Activated CD8-positive, alpha-beta memory T cell treated with anti-CD3 and anti-CD28 coated beads, Interleukin-2, amount 50 U/mL, for 4 hours (primary cell): Measurements from ENCODE around the gene SERPINE1.

Experiments
- DNase-seq: peaks from one replicate; pipeline ENCODE4 v3.0.0-alpha.2; 2020

The SERPINE1 gene

DNA sequence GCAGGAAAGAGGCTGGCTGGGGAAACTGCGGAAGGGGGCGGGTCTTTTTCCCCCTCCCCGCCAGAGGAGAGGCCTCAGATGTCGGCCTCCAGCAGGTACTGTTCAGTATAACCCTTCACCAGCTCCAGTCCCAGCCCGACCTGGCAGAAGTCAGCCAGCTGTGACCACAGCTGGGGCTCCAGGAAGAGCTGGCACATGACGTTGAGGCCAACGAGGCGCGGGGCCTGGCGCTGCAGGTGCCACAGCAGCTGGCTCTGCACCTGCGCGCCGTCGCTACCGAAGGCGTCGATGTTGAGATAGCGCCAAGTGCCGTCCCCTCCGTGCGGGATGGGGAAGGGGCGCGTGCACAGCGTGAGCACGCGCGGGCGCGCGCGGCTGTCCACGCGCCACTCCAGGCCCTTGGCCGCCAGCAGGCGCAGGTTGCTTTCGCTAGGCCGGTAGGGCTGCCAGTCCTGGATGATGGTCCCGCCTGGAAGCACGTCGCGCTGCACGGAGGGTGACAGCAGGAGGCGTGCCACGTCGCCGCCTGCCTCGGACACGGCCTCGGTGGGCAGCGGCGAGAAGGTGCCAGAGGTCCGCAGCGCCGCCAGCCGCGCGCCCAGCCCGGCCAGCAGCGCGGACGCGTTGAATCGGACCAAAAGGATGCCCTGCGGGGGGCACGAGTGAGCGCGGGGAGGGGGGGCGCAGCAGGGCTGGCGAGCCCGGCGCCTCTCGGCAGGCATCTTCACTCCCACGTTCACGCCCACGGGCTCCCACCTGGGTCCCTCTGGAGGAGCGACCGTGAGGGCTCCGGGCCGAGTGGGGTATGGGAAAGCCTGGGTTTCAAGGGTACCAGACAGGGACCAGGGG is 45.3 kb downstream of the SERPINE1 start:
- DNase-seq, result no peak

DNA sequence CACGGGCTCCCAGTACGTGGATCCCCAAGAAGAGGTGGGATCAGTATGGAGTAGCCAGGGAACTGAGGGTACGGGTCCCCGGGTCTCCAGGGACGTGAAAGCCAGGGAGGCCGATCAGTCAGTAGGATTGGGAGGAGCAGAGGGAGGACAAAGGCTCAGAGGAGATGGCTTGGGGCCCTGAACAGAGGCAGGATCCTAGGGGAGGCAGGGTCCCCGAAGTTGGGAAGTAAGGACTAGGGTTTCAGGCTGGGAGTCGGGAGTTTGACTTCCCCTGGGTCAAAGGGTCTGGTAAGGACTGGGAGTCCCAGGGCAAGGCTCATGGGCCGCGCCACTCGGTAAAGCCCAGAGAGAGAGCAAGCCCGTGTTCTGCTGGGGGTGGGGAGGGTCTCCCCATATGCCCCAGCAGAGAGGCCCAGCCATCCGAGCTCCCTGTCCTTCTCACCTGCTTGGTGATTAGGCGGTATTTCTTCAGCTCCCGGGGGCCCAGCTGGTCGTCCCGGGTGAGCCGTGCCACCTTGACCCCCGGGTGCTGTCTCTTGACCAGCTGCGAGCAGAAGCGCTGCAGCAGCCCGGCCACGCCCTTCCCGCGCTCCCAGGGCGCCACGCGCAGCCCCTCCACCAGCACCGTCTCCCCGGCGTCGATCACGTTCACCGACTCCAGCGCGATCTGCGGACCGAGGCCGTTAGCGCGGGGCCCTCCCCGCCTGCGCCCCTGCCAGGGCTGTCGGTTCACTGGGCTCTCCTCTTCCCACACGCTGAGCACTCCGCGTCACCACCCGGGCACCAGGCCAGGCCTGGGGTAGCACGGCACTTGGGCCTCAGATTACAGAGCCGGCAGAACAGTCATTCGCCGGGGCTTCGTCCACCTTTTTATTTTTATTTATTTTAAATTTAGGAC is 46.2 kb downstream of the SERPINE1 start:
- DNase-seq, result no peak

DNA sequence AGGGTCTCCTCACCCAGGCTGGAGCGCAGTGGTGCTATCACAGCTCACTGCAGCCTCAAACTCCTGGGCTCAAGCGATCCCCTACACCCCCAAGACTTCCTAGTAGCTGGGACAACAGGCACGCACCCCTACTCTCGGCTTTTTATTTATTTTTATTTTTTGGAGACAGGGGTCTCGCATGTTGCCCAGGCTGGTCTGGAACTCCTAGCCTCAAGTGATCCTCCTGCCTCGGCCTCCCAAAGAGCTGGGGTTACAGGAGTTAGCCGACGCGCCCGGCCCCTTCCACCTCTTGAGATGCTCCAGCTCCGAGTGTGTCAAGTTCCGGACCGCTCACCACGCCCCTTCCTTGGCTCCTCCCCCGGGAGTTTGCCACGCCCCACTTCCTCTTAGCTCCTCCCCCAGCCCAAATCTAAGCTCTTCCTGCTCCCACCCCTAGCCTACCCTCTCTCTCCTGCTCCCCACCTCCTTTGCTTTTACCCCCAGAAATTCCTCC is 46.9 kb downstream of the SERPINE1 start:
- DNase-seq, result peak; percentile 59

DNA sequence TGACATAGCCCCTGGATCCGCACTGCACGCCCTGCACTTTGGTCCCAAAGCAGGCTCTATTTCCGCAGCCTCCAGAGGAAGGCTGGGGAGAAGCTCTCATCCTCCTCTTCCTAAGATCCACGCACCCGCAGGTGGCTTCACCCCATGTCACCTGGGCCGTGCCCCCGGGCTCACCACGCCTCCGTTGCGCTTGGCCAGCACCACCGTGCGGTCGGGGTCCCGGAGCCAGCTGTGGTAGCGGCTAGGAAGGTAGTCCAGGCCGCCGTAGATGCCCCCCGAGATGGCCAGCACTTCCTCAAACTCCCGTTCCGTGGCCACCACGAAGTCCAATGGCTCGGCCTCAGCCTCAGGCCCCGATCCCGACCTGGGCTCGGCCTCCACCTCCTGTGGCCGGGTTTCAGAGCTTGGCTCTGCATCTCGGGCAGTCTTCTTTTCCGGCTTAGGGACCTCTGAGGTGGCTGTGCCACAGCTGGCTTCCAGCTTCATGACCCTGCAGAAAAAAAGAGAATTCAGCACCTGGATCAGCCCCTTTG is 47.5 kb downstream of the SERPINE1 start:
- no peak for DNase-seq

DNA sequence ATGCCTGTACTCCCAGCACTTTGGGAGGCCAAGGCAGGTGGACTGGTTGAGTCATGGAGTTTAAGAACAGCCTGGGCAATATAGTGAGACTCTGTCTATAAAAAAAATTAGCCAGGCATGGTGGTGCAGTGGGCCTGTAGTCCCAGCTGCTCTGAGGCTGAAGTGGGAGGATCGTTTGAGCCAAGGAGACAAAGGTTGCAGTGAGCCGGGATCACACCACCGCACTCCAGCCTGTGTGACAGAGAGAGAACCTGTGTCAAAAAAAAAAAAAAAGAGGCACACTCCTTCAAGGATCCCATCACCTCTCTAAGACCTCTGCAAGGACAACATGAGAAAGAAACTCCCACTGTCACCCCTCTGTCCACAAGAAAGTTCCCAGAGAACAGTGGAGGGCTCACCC is 48.8 kb downstream of the SERPINE1 start:
- DNase-seq, result no peak

DNA sequence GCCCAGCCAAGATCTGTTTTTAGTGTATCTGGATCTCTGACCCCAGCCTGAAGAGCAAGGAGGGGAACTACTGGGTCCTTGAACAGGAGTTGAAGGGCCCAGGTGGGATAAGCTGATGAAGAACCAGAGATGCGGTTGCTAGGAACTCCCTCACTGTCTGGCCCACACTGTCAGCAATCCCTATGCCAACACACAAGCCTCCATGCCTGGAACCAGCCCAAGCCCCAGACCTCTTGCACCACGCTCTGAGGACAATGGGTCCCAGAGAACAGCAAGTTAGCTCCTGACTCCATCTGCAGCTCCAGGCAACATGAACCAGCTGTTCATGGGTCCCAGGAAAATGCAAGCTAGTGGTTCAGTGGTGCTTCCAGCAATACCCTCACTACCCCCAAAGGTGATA is 50.7 kb downstream of the SERPINE1 start:
- DNase-seq, result no peak

DNA sequence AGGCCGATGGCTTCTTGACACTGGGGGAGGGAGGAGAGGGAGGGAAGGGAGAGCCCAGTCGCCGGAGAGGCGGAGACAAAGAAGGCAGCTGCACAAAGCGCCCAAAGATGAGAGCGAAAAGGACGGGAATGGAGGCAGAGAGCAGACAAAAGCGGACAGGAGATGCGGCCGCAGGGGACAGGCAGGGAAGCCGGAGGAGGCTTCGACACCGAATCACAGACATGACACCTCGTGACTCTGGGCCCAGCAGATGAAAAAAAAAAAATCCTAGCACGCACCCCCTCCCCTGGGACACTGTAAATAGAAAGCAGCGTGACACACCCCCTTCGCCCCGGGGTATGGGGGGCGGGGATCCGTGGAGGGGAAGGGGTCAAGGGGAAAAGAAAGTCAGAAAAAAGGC is 52.2 kb downstream of the SERPINE1 start:
- DNase-seq, result no peak

DNA sequence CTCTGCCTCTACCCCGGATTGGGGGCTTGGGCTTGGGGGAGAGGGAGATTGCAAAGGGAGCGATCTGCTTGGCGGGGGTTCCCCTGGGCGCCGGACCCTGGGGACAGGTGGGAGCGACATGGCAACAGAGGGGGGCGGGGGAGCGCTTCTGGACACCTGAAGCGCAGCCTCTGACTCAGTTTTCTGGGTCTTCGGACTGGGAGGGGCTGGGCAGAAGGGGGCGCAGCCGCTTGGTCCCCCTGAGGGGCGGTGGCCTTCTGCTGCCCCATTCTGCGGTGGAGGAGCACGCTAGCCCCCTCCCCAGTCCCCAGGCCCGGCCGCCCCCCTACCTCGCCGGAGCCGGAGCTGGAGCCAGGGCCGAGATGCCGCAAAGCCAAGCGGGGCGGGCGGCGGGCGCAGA is 52.8 kb downstream of the SERPINE1 start:
- no peak for DNase-seq

DNA sequence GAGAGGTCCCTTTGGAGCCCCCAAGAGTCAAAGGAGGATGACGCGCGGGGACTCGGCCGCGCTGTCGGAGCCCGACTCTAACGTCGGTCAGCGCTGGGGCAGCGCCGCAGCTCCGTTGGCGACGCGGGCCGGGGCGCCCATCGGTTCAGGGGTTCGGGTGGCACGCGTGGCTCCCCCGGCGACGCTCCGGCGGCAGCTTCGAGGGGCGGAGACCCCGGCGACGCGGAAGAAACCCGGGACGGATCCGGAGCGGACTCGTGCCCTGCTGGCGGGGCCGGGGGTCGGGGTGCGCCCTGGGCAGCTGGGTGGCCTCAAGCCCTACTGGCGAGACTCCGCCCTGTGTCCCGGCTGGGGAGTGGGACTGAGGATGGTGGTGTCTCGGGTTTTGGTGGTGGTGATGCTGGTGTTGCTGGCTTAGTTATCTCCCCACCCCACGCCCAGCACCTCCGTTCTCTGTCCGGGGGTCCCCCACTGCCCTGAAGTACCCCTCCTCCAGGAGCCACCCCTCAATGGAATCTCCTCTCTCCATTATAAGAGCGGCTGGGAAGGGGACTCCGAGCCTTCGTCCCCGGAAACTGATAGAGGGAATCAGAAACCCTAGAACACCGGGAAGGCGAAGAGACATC is 53.3 kb downstream of the SERPINE1 start, which contains the start of gene NAT16:
Gene NAT16, minus strand, starts transcription at position 164 of the 626 bp plus-strand sequence. CDS start 5,486 bp downstream, outside the sequence.
- DNase-seq, result no peak

DNA sequence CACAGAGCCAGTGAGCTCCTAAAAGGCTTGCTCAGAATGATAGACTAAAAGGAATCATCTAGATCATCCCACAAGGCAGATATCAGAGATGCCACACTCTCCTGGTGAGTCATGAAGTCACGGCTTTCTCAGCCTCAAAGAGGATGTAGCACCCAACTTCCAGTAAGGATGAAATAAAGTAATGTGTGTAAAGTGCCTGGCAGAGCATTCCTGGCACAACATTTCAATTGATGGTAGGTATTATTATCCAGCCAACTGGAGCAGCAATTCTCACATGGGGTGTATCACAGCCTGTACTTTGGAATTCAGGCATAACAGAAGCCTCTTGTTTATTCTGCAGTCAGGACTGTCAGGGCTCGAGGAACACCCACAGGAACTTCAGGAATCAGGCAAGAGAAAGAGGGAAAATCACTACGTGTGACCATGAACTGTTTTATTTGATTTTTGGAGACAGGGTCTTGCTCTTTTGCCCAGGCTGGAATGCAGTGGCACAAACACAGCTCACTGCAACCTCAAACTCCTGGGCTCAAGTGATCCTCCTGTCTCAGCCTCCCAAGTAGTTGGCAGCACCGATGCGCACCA is 58.4 kb downstream of the SERPINE1 start:
- no peak for DNase-seq

DNA sequence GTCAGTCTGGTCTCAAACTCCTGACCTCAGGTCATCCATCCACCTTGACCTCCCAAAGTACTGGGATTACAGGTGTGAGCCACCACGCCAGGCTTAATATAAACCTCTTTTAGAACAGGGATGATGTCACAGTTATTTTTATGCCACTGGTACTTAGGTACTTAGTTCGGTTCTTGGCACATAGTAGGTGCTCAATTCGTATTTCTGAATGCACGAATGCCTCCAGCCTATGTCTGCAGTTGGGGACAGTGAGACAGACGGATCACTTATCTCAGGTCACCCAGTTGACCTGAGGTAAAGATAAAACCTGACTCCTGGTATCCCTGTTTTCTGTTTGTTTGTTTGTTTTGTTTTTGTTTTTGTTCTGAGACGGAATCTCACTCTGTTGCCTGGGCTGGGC is 59.3 kb downstream of the SERPINE1 start:
- no peak for DNase-seq

DNA sequence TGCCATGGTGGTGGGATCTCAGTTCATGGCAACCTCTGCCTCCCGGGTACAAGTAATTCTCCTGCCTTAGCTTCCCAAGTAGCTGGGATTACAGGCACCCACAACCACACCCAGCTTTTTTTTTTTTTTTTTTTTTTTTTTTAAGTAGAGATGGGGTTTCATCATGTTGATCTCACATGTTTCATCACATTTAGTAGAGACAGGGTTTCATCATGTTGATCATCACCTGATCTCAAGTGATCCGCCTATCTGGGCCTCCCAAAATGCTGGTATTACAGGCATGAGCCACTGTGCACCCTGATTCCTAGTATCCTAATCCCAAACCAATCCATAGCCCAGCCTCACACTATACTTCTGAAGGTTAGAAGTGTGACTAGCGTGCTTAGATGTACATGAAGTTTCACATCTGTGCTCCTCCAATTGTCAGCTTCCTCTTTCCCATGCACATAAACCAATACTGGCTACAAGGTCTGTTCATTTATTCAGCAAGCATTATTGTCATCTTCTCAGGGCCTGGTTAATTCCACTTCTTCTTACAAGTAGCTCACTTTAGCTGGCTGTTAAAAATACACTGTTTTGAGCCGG is 60.0 kb downstream of the SERPINE1 start:
- DNase-seq, result no peak
